Stimulated activated CD4-positive, alpha-beta T cell treated with anti-CD3 and anti-CD28 coated beads, Interleukin-2, amount 100 ng/mL, for 4 hours (primary cell): ENCODE results near the gene SDHB.
"Not testable (repeated sequence)": the region's sequence is repeated elsewhere in the genome, so short reads cannot be mapped to it uniquely, and the experiment has no call there.

Experiments used
- DNase-seq: peaks from one replicate; pipeline ENCODE4 v3.0.0-alpha.2; 2020; ENCODE audit warnings: low read depth

Gene SDHB

GRCh38 chr1:17075470-17076255 is 21.8 kb upstream of the SDHB start:
- DNase-seq: no peak

- no peak for DNase-seq
Observed at GRCh38 chr1:17071794-17072193, 18.0 kb upstream of the SDHB start.

GRCh38 chr1:17070163-17070525 is 16.3 kb upstream of the SDHB start:
- no peak for DNase-seq

- no peak for DNase-seq
Observed at GRCh38 chr1:17069452-17070162, 15.8 kb upstream of the SDHB start.

GRCh38 chr1:17068789-17069188 is 15.0 kb upstream of the SDHB start:
- DNase-seq: no peak

GRCh38 chr1:17067465-17068240 is 13.8 kb upstream of the SDHB start:
- no peak for DNase-seq

- DNase-seq: no peak
Observed at GRCh38 chr1:17067069-17067426, 13.2 kb upstream of the SDHB start.

- no peak for DNase-seq
Observed at GRCh38 chr1:17066361-17067068, 12.7 kb upstream of the SDHB start.

GRCh38 chr1:17065666-17066065 is 11.8 kb upstream of the SDHB start:
- no peak for DNase-seq

GRCh38 chr1:17062751-17063150 is 8.9 kb upstream of the SDHB start:
- not testable (repeated sequence) for DNase-seq

- no peak for DNase-seq
Observed at GRCh38 chr1:17061892-17062291, 8.1 kb upstream of the SDHB start.

- no peak for DNase-seq
Observed at GRCh38 chr1:17061486-17061885, 7.7 kb upstream of the SDHB start.

- no peak for DNase-seq
Observed at GRCh38 chr1:17060306-17060749, 6.5 kb upstream of the SDHB start.

- DNase-seq: no peak
Observed at GRCh38 chr1:17059391-17060305, 5.8 kb upstream of the SDHB start.

GRCh38 chr1:17056551-17056950 is 2.7 kb upstream of the SDHB start:
- no peak for DNase-seq

- DNase-seq: no peak
Observed at GRCh38 chr1:17055801-17056200, 2.0 kb upstream of the SDHB start.

GRCh38 chr1:17053086-17053684 is 647 bp downstream of the SDHB start:
- DNase-seq: no peak

GRCh38 chr1:17052641-17053040 is 1.2 kb downstream of the SDHB start:
- DNase-seq: no peak

GRCh38 chr1:17052038-17052437 is 1.8 kb downstream of the SDHB start:
- no peak for DNase-seq

- no peak for DNase-seq
Observed at GRCh38 chr1:17047924-17048323, 5.9 kb downstream of the SDHB start.

GRCh38 chr1:17046334-17046657 is 7.5 kb downstream of the SDHB start:
- no peak for DNase-seq
